ENCODE measurements around the gene MTCL1.

- TF ChIP-seq RXRA (IDR thresholded peaks at IDR 0.05; ENCODE audit: insufficient read depth, low read depth, low read length) (no peak), FOSL1 (IDR thresholded peaks at IDR 0.05; ENCODE audit: insufficient read depth, low read depth, low read length) (no peak), KDM1A (IDR thresholded peaks at IDR 0.05; ENCODE audit: borderline replicate concordance, low read length) (no peak)
These were observed 108.8 kb downstream of the MTCL1 start for GRCh38 chr18:8814206-8814605.
